SK-N-SH (cell line): ENCODE measurements around the gene QTRT2. TPM values are rescaled to one million over a fixed set of nuclear protein-coding genes. Genes with fewer than 3 reads are reported as not detected.

Source experiments
- CTCF ChIA-PET: fragments of 300-600, 350-600 bp; formaldehyde crosslinking; extraction: SDS; loops from one replicate; lab custom pipeline; 2021; lab: Yijun Ruan, JAX
- POLR2A ChIA-PET: fragments of 350-600 bp; sonication (Branson Sonifier 250); formaldehyde crosslinking; extraction: SDS; loops from one replicate; lab custom pipeline; 2020; ENCODE audit warnings: antibody characterized with exemption, inconsistent platforms; lab: Yijun Ruan, JAX
- DNase-seq: peaks from one replicate; pipeline ENCODE4 v3.0.0; 2012
- H2AFZ ChIP-seq: fragments of 200-600 bp; sonication (generic); 2 replicates; pipeline ENCODE4 v1.8.1; 2016; ENCODE audit warnings: antibody characterized with exemption, mild to moderate bottlenecking, low read depth
- H3F3A ChIP-seq: fragments of 200-600 bp; sonication (generic); replicated peaks from 2 replicates; pipeline ENCODE3; 2016; ENCODE audit warnings: antibody characterized with exemption, mild to moderate bottlenecking; ENCODE audit not compliant: insufficient read depth
- H3K27ac ChIP-seq, 2 experiments: fragments of 200-500 bp in 1 of 2; fragments of 200-600 bp in 1 of 2; sonication (Bioruptor generic) in 1 of 2; sonication (generic), shearing (Covaris generic) in 1 of 2; 2 replicates each; pipeline versions ENCODE4 v1.5.1 to v1.6.1; 2014 to 2016; ENCODE audit warnings: low read depth in 2 of 2, inconsistent platforms in 1 of 2, low read length in 1 of 2, mild to moderate bottlenecking in 1 of 2, mixed read lengths in 1 of 2
- H3K27me3 ChIP-seq: fragments of 200-600 bp; sonication (generic), shearing (Covaris generic); 2 replicates; pipeline ENCODE4 v1.6.1; 2016; ENCODE audit warnings: mixed run types; ENCODE audit not compliant: insufficient read depth
- H3K36me3 ChIP-seq, 2 experiments: fragments of 200-500 bp in 1 of 2; fragments of 200-600 bp in 1 of 2; sonication (Bioruptor generic) in 1 of 2; sonication (generic) in 1 of 2; replicated peaks in 1 of 2; 2 replicates each; pipeline versions ENCODE3 to v1.5.1; 2014 to 2016; ENCODE audit warnings: low read length in 1 of 2, mild to moderate bottlenecking in 1 of 2; ENCODE audit not compliant: insufficient read depth in 2 of 2, control insufficient read depth in 1 of 2
- H3K4me1 ChIP-seq, 2 experiments: fragments of 200-500 bp in 1 of 2; fragments of 200-600 bp in 1 of 2; sonication (Bioruptor generic) in 1 of 2; sonication (generic), shearing (Covaris generic) in 1 of 2; 2 replicates each; pipeline versions ENCODE4 v1.5.1 to v1.6.1; 2014 to 2016; ENCODE audit warnings: low read depth in 1 of 2, low read length in 1 of 2, mixed run types in 1 of 2; ENCODE audit not compliant: insufficient read depth in 2 of 2, control insufficient read depth in 1 of 2
- H3K4me2 ChIP-seq: fragments of 200-600 bp; sonication (generic), shearing (Covaris generic); 2 replicates; pipeline ENCODE4 v1.6.1; 2017; ENCODE audit warnings: mixed run types
- H3K4me3 ChIP-seq, 2 experiments: fragments of 200-500 bp in 1 of 2; fragments of 200-600 bp in 1 of 2; sonication (Bioruptor generic) in 1 of 2; sonication (generic), shearing (Covaris generic) in 1 of 2; 2 replicates each; pipeline versions ENCODE4 v1.5.1 to v1.8.1; 2014 to 2016; ENCODE audit warnings: low read depth in 2 of 2, inconsistent platforms in 1 of 2, low read length in 1 of 2, mild to moderate bottlenecking in 1 of 2, mixed read lengths in 1 of 2, moderate library complexity in 1 of 2
- H3K79me2 ChIP-seq: fragments of 200-600 bp; sonication (generic); 2 replicates; pipeline ENCODE4 v1.8.1; 2017; ENCODE audit warnings: mild to moderate bottlenecking; ENCODE audit not compliant: insufficient read depth
- H3K9ac ChIP-seq: fragments of 200-600 bp; sonication (generic); 2 replicates; pipeline ENCODE4 v1.6.1; 2017; ENCODE audit warnings: mixed run types
- H3K9me2 ChIP-seq: fragments of 200-600 bp; sonication (generic); 2 replicates; pipeline ENCODE4 v1.6.1; 2017; ENCODE audit warnings: mixed run types
- H3K9me3 ChIP-seq: fragments of 200-600 bp; sonication (generic); 2 replicates; pipeline ENCODE4 v1.6.1; 2017; ENCODE audit warnings: mixed run types, mild to moderate bottlenecking, moderate library complexity
- H4K20me1 ChIP-seq: fragments of 200-600 bp; sonication (generic); 2 replicates; pipeline ENCODE4 v1.6.1; 2017; ENCODE audit warnings: mild to moderate bottlenecking, mixed run types; ENCODE audit not compliant: insufficient read depth
- CTCF ChIP-seq: fragments of 200-600 bp; sonication (generic); IDR thresholded peaks from 2 replicates; pipeline ENCODE4 v1.6.1; 2017; ENCODE audit warnings: antibody characterized with exemption, mild to moderate bottlenecking, moderate library complexity
- ELF1 ChIP-seq: IDR thresholded peaks from 2 replicates; pipeline ENCODE4 v1.4.0; 2012
- FOSL2 ChIP-seq: IDR thresholded peaks from 2 replicates; pipeline ENCODE4 v1.4.0; 2012; ENCODE audit warnings: low read depth, mild to moderate bottlenecking, moderate library complexity, borderline replicate concordance
- GATA2 ChIP-seq: sonication (generic); formaldehyde crosslinking; IDR thresholded peaks from 2 replicates; pipeline ENCODE4 v1.5.0; 2020; ENCODE audit warnings: mild to moderate bottlenecking, missing genetic modification reagents
- MEF2A ChIP-seq: IDR thresholded peaks from 2 replicates; pipeline ENCODE4 v1.4.0; 2012; ENCODE audit warnings: low read depth, borderline replicate concordance
- RAD21 ChIP-seq: IDR thresholded peaks from 2 replicates; pipeline ENCODE4 v1.6.1; 2012; ENCODE audit warnings: mild to moderate bottlenecking, low read length
- SMC3 ChIP-seq: IDR thresholded peaks from 2 replicates; pipeline ENCODE4 v1.6.1; 2012; ENCODE audit warnings: low read depth, low read length, improper control_type of control experiment
- ZBTB33 ChIP-seq: IDR thresholded peaks from 2 replicates; pipeline ENCODE4 v1.4.0; 2012; ENCODE audit warnings: low read depth, borderline replicate concordance
- WGBS: methylation state at CpG from one replicate; pipeline ENCODE4 v1.1.6; 2017; ENCODE audit warnings: low lambda C conversion rate; 5-methylcytosine and 5-hydroxymethylcytosine counted together
- polyA plus RNA-seq, 3 experiments: library from polyadenylated mRNA; depleted of rRNA; stranded (reverse); fragments of >200 nt; gene quantifications; 2 replicates each; pipeline ENCODE4 v1.2.3, GENCODE V29; 2012
- TF ChIP-seq, protein P1 (sequence below): fragments of 150-350 bp; IDR thresholded peaks from 2 replicates; pipeline ENCODE4 v1.6.1; 2016; ENCODE audit warnings: mild to moderate bottlenecking, low read depth, low read length

QTRT2 gene
- polyA plus RNA-seq, 1 of the 3 experiments (the other 2 are of a cell fraction) = 6.2 TPM

DNA sequence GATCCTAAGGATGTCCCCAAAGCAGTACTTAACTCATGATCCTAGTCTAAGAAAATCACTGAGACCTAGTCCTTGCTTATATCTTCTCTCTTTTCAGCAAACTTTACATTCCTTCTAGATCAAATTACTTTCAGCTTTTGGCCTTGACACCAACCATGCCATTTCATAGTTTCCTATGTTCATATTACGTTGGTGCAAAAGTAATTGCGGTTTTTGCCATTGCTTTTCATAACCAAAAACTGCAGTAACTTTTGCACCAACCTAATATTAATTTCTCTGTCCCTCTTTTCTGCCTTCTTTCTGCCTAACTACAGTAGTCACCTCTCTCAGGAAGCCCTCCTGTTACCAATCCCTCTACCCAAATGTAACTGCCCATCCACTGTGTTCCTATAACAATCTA, 37.1 kb upstream of the QTRT2 start (continued):
- TF ChIP-seq ZBTB33 (no peak), RAD21 (no peak)
- TF ChIP-seq, all 33 proteins: peak for 0

GRCh38 chr3:114020907-114021306, 35.6 kb upstream of the QTRT2 start:
- Histone ChIP-seq H4K20me1 (no peaks in the 10 kb centered on the region), H3K4me2 (no peak overlapping the region), H3K27me3 (no peaks in the 10 kb centered on the region), H3K36me3 (no peaks in the 10 kb centered on the region), H3F3A (no peaks in the 10 kb centered on the region), H3K4me3 (no peak overlapping the region), H3K9me3 (no peaks in the 10 kb centered on the region), H3K27ac (no peak overlapping the region), H3K79me2 (no peaks in the 10 kb centered on the region), H3K9me2 (no peaks in the 10 kb centered on the region), H2AFZ (no peak overlapping the region), H3K9ac (no peak overlapping the region), H3K4me1 (no peaks in the 10 kb centered on the region)
- ChIA-PET CTCF (no interaction called here), POLR2A (no interaction called here)
- no peak for TF ChIP-seq FOSL2
- TF ChIP-seq GATA2 = no peak
- no peak for TF ChIP-seq MEF2A
- TF ChIP-seq, protein P1, sequence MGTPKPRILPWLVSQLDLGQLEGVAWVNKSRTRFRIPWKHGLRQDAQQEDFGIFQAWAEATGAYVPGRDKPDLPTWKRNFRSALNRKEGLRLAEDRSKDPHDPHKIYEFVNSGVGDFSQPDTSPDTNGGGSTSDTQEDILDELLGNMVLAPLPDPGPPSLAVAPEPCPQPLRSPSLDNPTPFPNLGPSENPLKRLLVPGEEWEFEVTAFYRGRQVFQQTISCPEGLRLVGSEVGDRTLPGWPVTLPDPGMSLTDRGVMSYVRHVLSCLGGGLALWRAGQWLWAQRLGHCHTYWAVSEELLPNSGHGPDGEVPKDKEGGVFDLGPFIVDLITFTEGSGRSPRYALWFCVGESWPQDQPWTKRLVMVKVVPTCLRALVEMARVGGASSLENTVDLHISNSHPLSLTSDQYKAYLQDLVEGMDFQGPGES = no peak
- no peak for TF ChIP-seq SMC3
- no peak for DNase-seq
- 79% methylated on average over 2 of the region's 2 CpGs for WGBS

DNA sequence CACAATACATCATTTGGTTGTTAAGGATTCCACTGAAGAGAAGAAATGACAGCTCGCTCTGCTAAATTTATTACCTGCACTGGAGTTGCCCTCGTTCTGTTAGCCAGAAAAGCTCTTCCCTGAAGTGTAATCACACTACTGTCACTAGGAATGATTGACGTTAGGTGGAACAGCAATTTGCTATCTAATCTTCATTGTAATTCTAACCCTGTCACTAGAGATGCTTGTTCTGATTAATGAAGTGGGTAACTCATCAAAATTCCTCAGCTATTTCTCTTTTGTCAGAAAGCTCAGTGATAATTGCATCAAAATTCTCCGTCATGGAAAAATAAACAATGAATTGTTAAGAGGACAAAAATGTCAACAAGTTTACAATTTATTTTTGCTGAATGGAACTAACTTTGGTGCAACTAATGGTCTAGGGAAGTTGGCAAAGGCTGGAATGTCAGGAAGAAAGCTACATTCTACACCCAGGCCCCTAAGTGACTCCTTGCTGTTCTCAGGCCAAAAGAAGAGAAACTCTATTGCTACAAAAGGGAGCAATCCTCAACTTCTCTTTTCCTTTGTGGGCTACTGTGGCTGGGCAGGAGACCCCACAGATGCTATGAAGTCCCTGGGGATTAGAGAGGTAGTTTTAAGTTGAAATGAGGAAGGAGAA, 34.3 kb upstream of the QTRT2 start:
- no peaks in the 10 kb centered on the region for H3K9me2 ChIP-seq
- no peak overlapping the region for H3K4me3 ChIP-seq
- H3K4me1 ChIP-seq = no peaks in the 10 kb centered on the region
- 88% methylated on average over 4 of the region's 4 CpGs for WGBS
- no peak overlapping the region for H2AFZ ChIP-seq
- no peaks in the 10 kb centered on the region for H3K9me3 ChIP-seq
- no peak overlapping the region for H3K9ac ChIP-seq
- H4K20me1 ChIP-seq = no peaks in the 10 kb centered on the region
- no peak overlapping the region for H3K4me2 ChIP-seq
- no peak for DNase-seq
- no peaks in the 10 kb centered on the region for H3K79me2 ChIP-seq
- no peaks in the 10 kb centered on the region for H3K36me3 ChIP-seq
- TF ChIP-seq MEF2A = no peak
- TF ChIP-seq CTCF = no peak
- TF ChIP-seq ELF1 = no peak
- TF ChIP-seq, all 33 proteins: peak for 0
- ChIA-PET POLR2A (no interaction called here), CTCF (no interaction called here)
- no peaks in the 10 kb centered on the region for H3K27me3 ChIP-seq
- no peak overlapping the region for H3K27ac ChIP-seq
- no peaks in the 10 kb centered on the region for H3F3A ChIP-seq
